Panc1 (cell line): ENCODE data around the gene KLF11. TPM values are rescaled to one million over a fixed set of nuclear protein-coding genes. Genes with fewer than 3 reads are reported as not detected.

Experiments used
- ATAC-seq: fragments of 200-7000 bp; cut with Tn5 transposase; 2 replicates; pipeline ENCODE4 v1.9.1; 2020; ENCODE audit warnings: mild to moderate bottlenecking, moderate library complexity
- BruUV-seq: library from RNA; stranded (reverse); fragments of 400-500 nt; replicated peaks from 2 replicates; lab custom pipeline; 2021; lab: Mats Ljungman, UMichigan
- CTCF ChIA-PET: fragments of 300-600 bp; sonication (Branson Sonifier 250); formaldehyde crosslinking; loops from one replicate; lab custom pipeline; 2022; ENCODE audit warnings: antibody characterized with exemption; lab: Charles Lee
- POLR2A ChIA-PET: fragments of 300-600 bp; sonication (Branson Sonifier 250); formaldehyde crosslinking; loops from one replicate; lab custom pipeline; 2022; ENCODE audit warnings: antibody characterized with exemption; lab: Charles Lee
- DNase-seq: peaks from one replicate; pipeline ENCODE4 v3.0.0-alpha.2; 2010; ENCODE audit warnings: low read depth, low spot score
- H3K27ac ChIP-seq: 2 replicates; pipeline ENCODE4 v1.5.1; 2011; ENCODE audit warnings: mild to moderate bottlenecking, low read length, inconsistent platforms
- H3K27me3 ChIP-seq: fragments of 200-500 bp; sonication (Bioruptor generic); 2 replicates; pipeline ENCODE4 v1.6.0; 2014; ENCODE audit warnings: low read length, inconsistent platforms; ENCODE audit not compliant: control insufficient read depth, insufficient read depth
- H3K36me3 ChIP-seq: fragments of 200-500 bp; sonication (Bioruptor generic); 2 replicates; pipeline ENCODE4 v1.5.1; 2014; ENCODE audit warnings: inconsistent platforms, mild to moderate bottlenecking, low read length, moderate library complexity; ENCODE audit not compliant: control insufficient read depth, insufficient read depth
- H3K4me1 ChIP-seq: 2 replicates; pipeline ENCODE4 v1.5.1; 2011; ENCODE audit warnings: inconsistent platforms, mild to moderate bottlenecking, low read length, moderate library complexity; ENCODE audit not compliant: control insufficient read depth, insufficient read depth
- H3K4me3 ChIP-seq, 2 experiments: 2 replicates each; pipeline ENCODE4 v1.5.1; 2011 to 2012; ENCODE audit warnings: low read depth in 2 of 2, low read length in 2 of 2, mild to moderate bottlenecking in 2 of 2, inconsistent platforms in 1 of 2, moderate library complexity in 1 of 2
- H3K9me3 ChIP-seq: fragments of 200-500 bp; sonication (Bioruptor generic); 2 replicates; pipeline ENCODE4 v1.5.1; 2014; ENCODE audit warnings: low read depth, mild to moderate bottlenecking, inconsistent platforms, low read length, moderate library complexity; ENCODE audit not compliant: control insufficient read depth, insufficient read depth
- POLR2AphosphoS5 ChIP-seq: IDR thresholded peaks from 2 replicates; pipeline ENCODE4 v1.6.1; 2012; ENCODE audit warnings: mild to moderate bottlenecking, low read depth, low read length, moderate library complexity
- REST ChIP-seq, 2 experiments: IDR thresholded peaks; 2 replicates each; pipeline ENCODE4 v1.6.1; 2011 to 2012; ENCODE audit warnings: low read depth in 2 of 2, control low read depth in 1 of 2, low read length in 1 of 2, mild to moderate bottlenecking in 1 of 2, moderate library complexity in 1 of 2; ENCODE audit not compliant: insufficient read depth in 1 of 2
- SIN3A ChIP-seq: IDR thresholded peaks from 2 replicates; pipeline ENCODE4 v1.6.1; 2012; ENCODE audit warnings: low read depth, mild to moderate bottlenecking, low read length, moderate library complexity, borderline replicate concordance; ENCODE audit not compliant: insufficient read depth
- TCF7L2 ChIP-seq: IDR thresholded peaks from 2 replicates; pipeline ENCODE4 v1.6.1; 2011; ENCODE audit warnings: mild to moderate bottlenecking, low read depth, low read length, inconsistent platforms
- in situ Hi-C: cut with HindIII; loops from 2 replicates; pipeline ENCODE4 v1.10.0; 2016; ENCODE audit warnings: low sequenced_read_pairs, low pct_unique_long_range_greater_than_20kb
- intact Hi-C: fragments of 100-400 bp; cut with micrococcal nuclease; formaldehyde crosslinking; loops from one replicate; pipeline ENCODE4 v1.10.0; 2022; ENCODE audit not compliant: unreplicated experiment
- total RNA-seq: library from RNA; stranded (reverse); gene quantifications from one replicate; pipeline ENCODE4 v1.2.1, GENCODE V29; 2021; ENCODE audit not compliant: unreplicated experiment
- TF ChIP-seq, protein P1 (sequence below): fragments of 450-650 bp; IDR thresholded peaks from 2 replicates; pipeline ENCODE4 v1.5.1; 2017; ENCODE audit warnings: mild to moderate bottlenecking

Gene KLF11
- total RNA-seq, 1 experiment from 2014 or later = 23.7 TPM

DNA sequence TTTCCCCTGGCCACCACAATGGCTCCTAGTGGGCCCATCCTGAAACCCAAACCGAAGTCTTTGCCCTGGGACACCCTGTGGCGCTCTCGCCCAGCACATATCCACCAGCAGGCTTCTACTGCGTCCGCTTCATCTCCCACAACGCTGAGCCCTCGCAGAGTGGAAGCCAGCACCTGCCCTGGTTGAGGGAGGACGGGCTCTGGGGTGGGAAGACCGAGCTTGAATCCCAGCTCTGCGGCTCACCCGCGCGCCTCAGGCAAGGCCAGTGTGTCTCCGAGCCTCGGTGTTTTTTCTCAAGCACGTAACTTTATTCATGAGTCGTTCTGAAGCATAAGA lies 15.6 kb downstream of the KLF11 start:
- POLR2A ChIA-PET = no interaction called here
- no TSS peak for BruUV-seq
- ATAC-seq = peak; percentile 5; the same call in 1 of the 2 replicates
- TF ChIP-seq POLR2AphosphoS5 (no peak), SIN3A (no peak), TCF7L2 (no peak), REST (IDR thresholded peaks at IDR 0.05; ENCODE audit: insufficient read depth in 1 of 2, low read depth in 2 of 2, low read length in 1 of 2) (no peak)
- TF ChIP-seq, protein P1, sequence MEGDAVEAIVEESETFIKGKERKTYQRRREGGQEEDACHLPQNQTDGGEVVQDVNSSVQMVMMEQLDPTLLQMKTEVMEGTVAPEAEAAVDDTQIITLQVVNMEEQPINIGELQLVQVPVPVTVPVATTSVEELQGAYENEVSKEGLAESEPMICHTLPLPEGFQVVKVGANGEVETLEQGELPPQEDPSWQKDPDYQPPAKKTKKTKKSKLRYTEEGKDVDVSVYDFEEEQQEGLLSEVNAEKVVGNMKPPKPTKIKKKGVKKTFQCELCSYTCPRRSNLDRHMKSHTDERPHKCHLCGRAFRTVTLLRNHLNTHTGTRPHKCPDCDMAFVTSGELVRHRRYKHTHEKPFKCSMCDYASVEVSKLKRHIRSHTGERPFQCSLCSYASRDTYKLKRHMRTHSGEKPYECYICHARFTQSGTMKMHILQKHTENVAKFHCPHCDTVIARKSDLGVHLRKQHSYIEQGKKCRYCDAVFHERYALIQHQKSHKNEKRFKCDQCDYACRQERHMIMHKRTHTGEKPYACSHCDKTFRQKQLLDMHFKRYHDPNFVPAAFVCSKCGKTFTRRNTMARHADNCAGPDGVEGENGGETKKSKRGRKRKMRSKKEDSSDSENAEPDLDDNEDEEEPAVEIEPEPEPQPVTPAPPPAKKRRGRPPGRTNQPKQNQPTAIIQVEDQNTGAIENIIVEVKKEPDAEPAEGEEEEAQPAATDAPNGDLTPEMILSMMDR = no peak
- peaks cover 3% of the 10 kb centered on the region for H3K36me3 ChIP-seq
- intact Hi-C loops = no loop called here
- H3K27me3 ChIP-seq = no peaks in the 10 kb centered on the region
- CTCF ChIA-PET = no interaction called here
- no peak for DNase-seq
- no peak overlapping the region for H3K27ac ChIP-seq
- H3K4me1 ChIP-seq = peaks cover 19% of the 10 kb centered on the region
- in situ Hi-C loops = no loop called here
- H3K4me3 ChIP-seq = no peak overlapping the region
- H3K9me3 ChIP-seq = no peaks in the 10 kb centered on the region

DNA sequence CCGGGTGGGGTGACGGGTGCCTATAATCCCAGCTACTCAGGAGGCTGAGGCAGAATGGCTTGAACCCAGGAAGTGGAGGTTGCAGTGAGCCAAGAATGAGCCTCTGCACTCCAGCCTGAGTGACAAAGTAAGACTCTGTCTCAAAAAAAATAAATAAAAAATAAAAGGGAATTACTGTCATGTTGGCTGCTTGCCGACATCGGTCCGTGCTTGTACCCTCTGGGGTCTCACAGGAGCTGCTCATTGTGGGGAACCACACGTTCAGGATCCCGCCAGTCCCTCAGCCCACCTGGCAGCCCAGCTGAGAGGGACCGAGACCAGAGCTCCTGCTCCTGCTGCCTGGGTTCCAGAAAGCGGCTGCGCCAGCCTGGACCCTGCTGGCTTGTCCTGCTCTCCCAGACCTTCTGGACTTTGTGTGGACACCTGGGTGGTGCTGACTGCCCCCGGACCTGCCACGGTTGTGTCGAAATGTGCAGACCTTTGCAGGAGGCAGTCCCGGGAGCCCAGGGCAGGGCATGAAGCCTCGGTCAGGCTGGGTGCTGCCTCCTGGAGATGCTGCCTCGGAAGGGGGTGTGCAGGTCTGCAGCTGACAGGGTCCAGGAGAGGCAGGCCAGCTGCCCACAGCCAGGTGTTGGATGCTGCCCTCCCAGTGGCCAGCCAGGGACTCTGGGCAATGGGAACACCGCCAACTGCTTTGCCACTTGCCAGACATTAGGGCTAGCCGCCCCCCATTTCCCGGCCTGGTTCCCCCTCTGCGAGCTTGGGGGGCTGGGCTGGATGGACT lies 16.4 kb downstream of the KLF11 start:
- Histone ChIP-seq H3K27ac (no peak overlapping the region), H3K4me1 (peaks cover 19% of the 10 kb centered on the region), H3K36me3 (no peaks in the 10 kb centered on the region), H3K27me3 (no peaks in the 10 kb centered on the region), H3K4me3 (no peak overlapping the region), H3K9me3 (no peaks in the 10 kb centered on the region)
- TF ChIP-seq, protein P1 = no peak
- TF ChIP-seq REST (IDR thresholded peaks at IDR 0.05; ENCODE audit: insufficient read depth in 1 of 2, low read depth in 2 of 2, low read length in 1 of 2) (no peak), SIN3A (no peak), POLR2AphosphoS5 (no peak), TCF7L2 (no peak)
- ATAC-seq (no peak), DNase-seq (no peak)
- CTCF ChIA-PET = no interaction called here
- intact Hi-C loops = no loop called here
- POLR2A ChIA-PET = no interaction called here
- in situ Hi-C loops = no loop called here
- BruUV-seq = no TSS peak
